Measurements from ENCODE around the gene ACAP3.

Gene ACAP3

GRCh38 chr1:1244192-1244811, 63.4 kb downstream of the ACAP3 start:
- no peak for DNase-seq (ENCODE audit: low read depth)

GRCh38 chr1:1243807-1244191, 63.9 kb downstream of the ACAP3 start:
- no peak for DNase-seq (ENCODE audit: low read depth)

GRCh38 chr1:1243266-1243660, 64.5 kb downstream of the ACAP3 start:
- no peak for DNase-seq (ENCODE audit: low read depth)

GRCh38 chr1:1242461-1243265, 65.1 kb downstream of the ACAP3 start:
- no peak for DNase-seq (ENCODE audit: low read depth)
